BE2C (cell line): ENCODE results near the gene FXYD3.

Source experiments
- DNase-seq: peaks from one replicate; pipeline ENCODE4 v3.0.0-alpha.2; 2020
- H3K27me3 ChIP-seq: fragments of 250-450 bp; sonication (Bioruptor Pico); 2 replicates; pipeline ENCODE4 v1.5.1; 2020; ENCODE audit warnings: mild to moderate bottlenecking
- H3K36me3 ChIP-seq: fragments of 250-450 bp; sonication (Bioruptor Pico); 2 replicates; pipeline ENCODE4 v1.5.1; 2020; ENCODE audit warnings: mild to moderate bottlenecking
- H3K4me1 ChIP-seq: fragments of 250-450 bp; sonication (Bioruptor Pico); 2 replicates; pipeline ENCODE4 v1.5.1; 2020
- H3K4me3 ChIP-seq: 2 replicates; pipeline ENCODE4 v1.5.1; 2011; ENCODE audit warnings: low read depth, low read length
- H3K9me3 ChIP-seq: fragments of 250-450 bp; sonication (Bioruptor Pico); 2 replicates; pipeline ENCODE4 v1.5.1; 2020
- CTCF ChIP-seq: IDR thresholded peaks from 2 replicates; pipeline ENCODE4 v1.5.1; 2012; ENCODE audit warnings: mild to moderate bottlenecking, low read depth, low read length

FXYD3 gene

GRCh38 chr19:35116072-35116801 is 614 bp downstream of the FXYD3 start:
- Histone ChIP-seq H3K27me3 (no peaks in the 10 kb centered on the region), H3K4me3 (no peak overlapping the region), H3K36me3 (no peaks in the 10 kb centered on the region), H3K9me3 (no peaks in the 10 kb centered on the region), H3K4me1 (no peaks in the 10 kb centered on the region)
- no peak for TF ChIP-seq CTCF
- DNase-seq, result no peak

GRCh38 chr19:35117116-35117515 is 1.5 kb downstream of the FXYD3 start:
- H3K9me3 ChIP-seq, result no peaks in the 10 kb centered on the region
- H3K4me1 ChIP-seq, result no peaks in the 10 kb centered on the region
- TF ChIP-seq CTCF, result no peak
- H3K27me3 ChIP-seq, result no peaks in the 10 kb centered on the region
- no peak overlapping the region for H3K4me3 ChIP-seq
- no peaks in the 10 kb centered on the region for H3K36me3 ChIP-seq
- DNase-seq, result no peak

- no peaks in the 10 kb centered on the region for H3K36me3 ChIP-seq
- no peak for DNase-seq
- H3K4me1 ChIP-seq, result no peaks in the 10 kb centered on the region
- no peak for TF ChIP-seq CTCF
- H3K4me3 ChIP-seq, result no peak overlapping the region
- H3K27me3 ChIP-seq, result no peaks in the 10 kb centered on the region
- H3K9me3 ChIP-seq, result no peaks in the 10 kb centered on the region
These were observed 2.2 kb downstream of the FXYD3 start for GRCh38 chr19:35117799-35118198.

GRCh38 chr19:35118268-35119020 is 2.8 kb downstream of the FXYD3 start:
- no peak for TF ChIP-seq CTCF
- no peaks in the 10 kb centered on the region for H3K4me1 ChIP-seq
- no peak overlapping the region for H3K4me3 ChIP-seq
- H3K27me3 ChIP-seq, result no peaks in the 10 kb centered on the region
- no peaks in the 10 kb centered on the region for H3K9me3 ChIP-seq
- DNase-seq, result no peak
- H3K36me3 ChIP-seq, result no peaks in the 10 kb centered on the region

- H3K9me3 ChIP-seq, result no peaks in the 10 kb centered on the region
- TF ChIP-seq CTCF, result no peak
- no peak overlapping the region for H3K4me3 ChIP-seq
- no peaks in the 10 kb centered on the region for H3K27me3 ChIP-seq
- no peaks in the 10 kb centered on the region for H3K36me3 ChIP-seq
- no peaks in the 10 kb centered on the region for H3K4me1 ChIP-seq
- DNase-seq, result no peak
These were observed 3.5 kb downstream of the FXYD3 start for GRCh38 chr19:35119091-35119490.

- DNase-seq, result no peak
- Histone ChIP-seq H3K4me3 (no peak overlapping the region), H3K27me3 (no peaks in the 10 kb centered on the region), H3K36me3 (no peaks in the 10 kb centered on the region), H3K9me3 (no peaks in the 10 kb centered on the region), H3K4me1 (0 out of 2 replicates have a peak, but pooled peaks cover 1% of the 10 kb centered on the region)
- no peak for TF ChIP-seq CTCF
These were observed 4.0 kb downstream of the FXYD3 start for GRCh38 chr19:35119578-35120155.
